ENCODE results near the gene CDK6.

The CDK6 gene

DNA sequence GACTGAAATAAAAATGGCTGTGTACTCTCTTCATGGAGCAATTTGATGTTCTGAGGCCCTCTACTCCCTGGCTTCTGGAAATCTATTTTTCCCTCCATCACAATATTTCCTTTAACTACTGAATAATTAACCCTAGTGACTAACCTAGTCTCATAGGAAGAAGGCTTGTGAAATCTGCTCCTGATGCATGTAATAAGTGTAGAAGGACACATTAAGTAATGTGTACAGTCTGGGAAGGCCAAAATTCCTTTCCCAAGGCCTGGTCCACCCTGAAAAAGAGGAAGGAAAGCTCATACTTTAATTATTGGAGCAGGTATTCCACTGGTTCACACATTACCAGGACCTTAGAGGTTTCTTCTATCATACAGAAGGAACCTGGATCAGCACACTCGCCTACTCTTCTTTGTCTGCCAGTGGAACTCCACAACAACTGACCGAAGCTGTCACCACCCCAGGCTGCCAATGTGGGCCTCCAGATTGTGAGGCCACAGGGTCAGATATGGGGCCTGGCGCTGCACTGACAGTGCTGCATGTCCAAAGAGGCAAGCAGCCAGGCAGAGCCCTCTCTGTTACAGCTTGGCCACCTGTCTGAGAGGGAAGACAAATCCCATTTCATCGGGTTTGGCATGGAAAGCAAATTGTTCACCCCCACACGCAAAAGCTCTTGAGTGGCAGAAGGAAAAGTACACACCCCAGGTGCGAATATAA is 191.8 kb downstream of the CDK6 start:
- DNase-seq (ENCODE audit: low read depth): no peak

DNA sequence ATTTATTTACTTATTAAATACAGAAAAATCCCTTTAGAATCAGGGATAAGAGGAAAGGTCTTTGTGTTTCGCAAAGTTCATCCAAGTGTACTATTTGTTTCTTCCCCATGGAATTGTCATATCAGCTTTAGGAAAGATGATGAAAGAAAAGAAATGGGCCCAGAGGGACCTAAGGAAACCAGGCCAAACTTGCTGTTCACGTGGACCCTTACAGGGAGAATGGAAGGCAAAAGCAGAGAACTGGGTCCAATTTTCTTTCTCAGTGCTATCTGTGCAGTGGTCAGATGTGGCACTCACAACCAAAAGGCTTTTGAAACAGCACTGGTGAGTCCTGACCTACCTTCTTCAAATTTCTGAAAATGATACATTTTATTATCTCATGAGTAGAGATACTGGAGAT is 192.6 kb downstream of the CDK6 start:
- no peak for DNase-seq (ENCODE audit: low read depth)

DNA sequence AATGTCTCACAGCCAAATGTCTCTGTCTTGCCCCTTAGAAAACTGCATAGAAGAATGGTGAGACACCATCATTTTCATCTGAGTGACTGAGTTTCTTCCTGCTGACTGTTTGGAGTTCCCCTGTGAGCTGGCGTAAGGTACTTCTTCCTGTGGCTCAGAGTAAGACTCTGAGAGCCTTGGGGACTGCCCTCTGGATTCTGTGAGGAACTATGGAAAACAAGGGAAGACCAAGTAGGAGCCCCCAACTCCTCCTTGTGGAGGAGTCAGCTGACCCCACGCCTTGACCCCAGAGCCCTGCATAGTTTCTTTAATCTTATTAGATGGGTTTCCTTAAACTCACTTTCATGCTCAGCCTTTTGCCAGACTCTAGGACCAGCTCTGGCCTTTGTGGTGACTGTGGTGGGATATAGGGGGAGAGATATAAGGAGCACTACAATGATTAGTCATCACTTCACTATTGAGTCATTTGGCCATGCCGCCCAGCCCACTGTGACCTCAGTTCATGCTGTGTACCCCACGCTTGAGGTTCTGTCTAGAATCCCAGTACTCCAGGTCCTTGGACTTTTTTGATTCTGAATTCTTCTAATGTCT is 194.4 kb downstream of the CDK6 start:
- no peak for DNase-seq (ENCODE audit: low read depth)

DNA sequence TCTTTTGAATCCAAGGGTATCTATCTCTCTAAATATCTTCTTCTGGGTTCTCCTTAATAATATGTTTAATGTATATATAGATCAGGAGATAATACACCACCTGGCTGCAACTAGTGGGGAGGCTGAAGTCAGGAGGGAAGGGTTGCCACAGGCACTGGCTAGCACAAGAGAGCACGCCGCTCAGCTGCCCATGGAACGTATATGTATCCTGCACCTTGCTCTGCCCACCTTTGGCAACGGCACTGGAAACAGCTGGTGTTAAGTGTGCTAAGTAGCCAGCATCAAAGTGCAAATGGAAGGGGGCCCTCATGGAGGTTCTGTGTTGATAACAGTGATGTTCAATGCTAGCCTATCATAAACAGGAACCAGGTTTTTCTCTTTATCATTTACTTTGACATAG is 196.4 kb downstream of the CDK6 start:
- no peak for DNase-seq (ENCODE audit: low read depth)

DNA sequence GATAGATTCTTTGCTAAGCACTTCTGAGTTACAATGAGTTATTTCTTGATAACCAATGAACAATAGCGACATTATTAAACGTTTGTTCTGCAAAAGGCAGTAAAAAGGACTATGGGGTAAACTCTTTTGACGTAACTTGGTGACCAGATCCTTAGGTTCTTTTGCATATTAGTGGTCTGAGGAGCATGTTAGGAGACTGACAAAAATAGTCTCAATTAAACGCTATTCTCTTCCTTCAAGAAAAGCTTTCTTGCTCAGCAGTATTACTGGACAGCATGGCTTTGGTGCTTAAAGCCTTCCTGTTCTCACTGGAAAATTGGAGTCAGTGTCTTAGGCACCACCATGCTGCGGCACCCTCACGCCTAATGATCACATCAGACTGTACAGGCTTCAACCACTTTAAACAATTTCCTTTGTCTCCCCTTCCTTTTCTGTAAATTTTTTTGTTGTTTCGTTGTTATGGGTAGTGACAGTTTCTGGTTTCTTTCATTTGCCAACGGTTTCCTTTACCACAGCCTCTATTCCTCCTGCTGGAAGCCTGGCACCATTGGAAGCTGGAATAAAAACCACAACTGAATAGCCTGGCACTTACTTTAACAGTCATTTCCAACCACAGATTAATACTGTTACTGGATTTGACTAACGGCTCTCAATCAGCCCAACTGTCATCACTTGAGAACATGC is 197.0 kb downstream of the CDK6 start:
- no peak for DNase-seq (ENCODE audit: low read depth)

DNA sequence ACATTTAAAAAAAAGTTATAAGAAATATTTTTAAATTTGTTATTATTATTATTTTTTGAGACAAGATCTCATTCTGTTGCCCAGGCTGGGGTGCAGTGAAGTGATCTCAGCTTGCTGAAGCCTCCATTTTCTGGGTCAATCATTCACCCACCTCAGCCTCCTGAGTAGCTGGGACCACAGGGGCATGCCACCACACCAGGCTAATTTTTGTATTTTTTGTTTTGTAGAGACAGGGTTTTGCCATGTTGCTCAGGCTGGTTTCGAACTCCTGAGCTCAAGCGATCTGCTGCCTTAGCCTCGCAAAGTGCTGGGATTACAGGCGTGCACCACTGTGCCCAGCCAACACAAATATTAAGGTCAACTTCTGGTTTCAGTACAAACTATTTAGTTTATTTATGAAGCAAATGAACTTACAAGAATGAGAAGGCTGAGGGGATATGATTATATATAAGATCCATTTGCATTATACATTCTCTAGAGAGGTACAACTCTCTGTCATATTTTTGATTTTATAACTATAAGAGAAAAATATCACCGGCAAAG is 200.3 kb downstream of the CDK6 start:
- no peak for DNase-seq (ENCODE audit: low read depth)

DNA sequence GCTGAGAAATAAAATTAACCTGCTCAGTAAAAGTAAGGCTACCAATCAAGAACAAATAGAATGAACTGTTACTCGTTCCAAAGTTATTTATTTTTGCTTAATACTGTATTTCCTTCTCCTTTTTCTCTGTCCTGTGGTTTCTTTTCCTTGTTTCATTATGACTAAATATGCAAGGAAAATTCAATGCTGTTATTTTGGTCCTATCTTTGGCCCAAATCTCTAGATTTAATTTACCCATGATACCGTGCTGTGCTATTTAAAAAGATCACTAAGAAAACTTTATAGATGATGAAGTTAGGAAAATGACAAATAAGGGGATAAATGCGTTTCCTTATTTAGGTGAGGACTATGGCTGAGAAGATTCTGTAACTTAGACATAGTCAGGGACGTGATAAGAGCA is 200.8 kb downstream of the CDK6 start:
- no peak for DNase-seq (ENCODE audit: low read depth)

DNA sequence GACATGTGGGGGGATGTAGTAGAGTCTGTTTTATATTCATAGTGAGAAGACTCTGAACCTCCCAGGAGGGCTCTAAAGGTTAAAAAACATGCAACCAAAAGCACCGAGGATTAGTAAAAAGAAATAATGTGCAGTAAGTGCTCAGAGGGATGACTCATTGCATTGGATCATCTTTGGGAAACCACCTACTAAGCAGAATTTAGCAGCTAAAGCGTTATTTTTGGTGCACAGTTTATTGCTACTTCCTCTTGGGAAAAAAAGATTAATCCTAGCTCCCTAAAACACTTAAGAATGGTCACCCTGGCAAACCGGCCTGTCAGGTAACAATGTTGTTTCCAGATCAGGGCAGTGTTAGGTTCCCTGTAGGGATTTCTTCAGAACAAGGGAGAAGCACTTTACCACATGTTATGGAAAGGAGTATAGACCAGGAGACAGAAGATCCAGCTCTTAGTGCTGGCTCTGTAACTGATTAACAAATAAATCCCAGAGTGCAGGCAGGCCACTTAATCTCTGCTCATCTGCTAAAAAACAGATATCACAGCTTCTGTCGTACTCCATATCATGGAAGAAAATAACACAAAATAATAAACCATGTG is 201.4 kb downstream of the CDK6 start:
- peak; percentile 67 for DNase-seq (ENCODE audit: low read depth)

DNA sequence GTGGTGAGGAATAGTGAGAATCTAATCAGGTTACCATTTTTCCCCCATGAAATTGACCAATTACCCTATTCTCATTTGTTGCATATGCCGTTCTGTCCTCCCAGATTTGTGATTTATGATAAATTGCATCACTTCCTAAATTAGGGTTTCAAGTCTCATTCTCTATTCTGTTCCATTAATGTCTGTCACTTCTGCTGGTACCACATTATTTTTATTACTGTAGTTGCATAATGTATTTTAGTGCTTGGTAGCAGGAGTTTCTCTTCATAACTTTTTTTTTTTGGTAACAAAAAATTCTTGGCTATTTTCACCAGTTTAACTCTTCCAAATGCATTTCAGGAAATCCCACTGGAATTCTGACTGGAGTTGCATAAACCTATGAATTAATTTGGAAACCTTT is 202.2 kb downstream of the CDK6 start:
- DNase-seq (ENCODE audit: low read depth): no peak

DNA sequence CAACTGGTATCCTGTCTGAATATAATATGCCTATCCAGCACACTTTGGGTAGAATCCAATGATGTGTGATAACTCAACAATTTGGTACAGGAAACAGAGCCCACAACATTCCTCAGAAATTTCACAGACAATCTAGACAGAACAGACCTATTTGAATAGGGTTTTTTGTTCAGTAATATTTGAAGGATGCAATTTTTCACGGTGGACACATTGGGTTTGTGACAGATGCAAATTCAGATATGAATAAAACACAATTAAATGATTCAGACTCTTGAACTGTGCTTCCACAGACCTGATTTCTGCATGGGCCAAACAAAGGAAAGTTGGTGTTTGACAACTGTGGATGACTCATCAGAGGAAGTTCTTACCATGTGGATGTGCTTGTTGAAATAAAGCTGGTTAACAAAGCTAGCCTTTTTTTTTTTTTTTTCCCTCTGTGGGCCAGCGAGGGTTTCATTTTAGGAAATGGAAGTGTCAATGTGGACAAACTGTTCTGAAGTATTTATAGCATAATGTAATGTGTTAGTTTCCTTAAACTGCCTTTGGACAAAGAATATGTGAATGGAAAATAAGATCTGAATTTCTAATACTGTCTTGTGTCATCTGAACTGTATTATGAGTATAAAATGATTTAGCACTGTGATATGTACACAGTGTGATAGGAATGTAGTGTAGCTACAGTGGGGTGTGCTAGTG is 203.0 kb downstream of the CDK6 start:
- peak; percentile 82 for DNase-seq (ENCODE audit: low read depth)

DNA sequence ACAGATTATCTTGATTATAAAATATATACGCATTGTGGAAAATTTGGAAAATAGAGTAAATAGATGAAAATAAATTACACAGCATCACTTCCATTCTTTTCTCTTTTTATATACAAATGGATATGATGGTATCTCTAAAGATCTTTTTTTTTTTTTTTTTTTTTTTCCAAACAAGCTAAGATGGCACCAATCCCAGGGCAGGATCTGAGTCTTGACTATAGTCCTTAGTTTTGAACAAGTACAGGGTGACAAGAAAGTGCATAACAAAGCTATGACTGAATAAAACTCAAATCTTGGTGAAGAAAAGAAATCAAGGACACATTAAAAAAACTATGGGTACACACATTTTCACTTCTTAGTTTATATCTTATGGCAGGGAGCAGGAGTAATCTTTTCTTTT is 203.6 kb downstream of the CDK6 start:
- no peak for DNase-seq (ENCODE audit: low read depth)

DNA sequence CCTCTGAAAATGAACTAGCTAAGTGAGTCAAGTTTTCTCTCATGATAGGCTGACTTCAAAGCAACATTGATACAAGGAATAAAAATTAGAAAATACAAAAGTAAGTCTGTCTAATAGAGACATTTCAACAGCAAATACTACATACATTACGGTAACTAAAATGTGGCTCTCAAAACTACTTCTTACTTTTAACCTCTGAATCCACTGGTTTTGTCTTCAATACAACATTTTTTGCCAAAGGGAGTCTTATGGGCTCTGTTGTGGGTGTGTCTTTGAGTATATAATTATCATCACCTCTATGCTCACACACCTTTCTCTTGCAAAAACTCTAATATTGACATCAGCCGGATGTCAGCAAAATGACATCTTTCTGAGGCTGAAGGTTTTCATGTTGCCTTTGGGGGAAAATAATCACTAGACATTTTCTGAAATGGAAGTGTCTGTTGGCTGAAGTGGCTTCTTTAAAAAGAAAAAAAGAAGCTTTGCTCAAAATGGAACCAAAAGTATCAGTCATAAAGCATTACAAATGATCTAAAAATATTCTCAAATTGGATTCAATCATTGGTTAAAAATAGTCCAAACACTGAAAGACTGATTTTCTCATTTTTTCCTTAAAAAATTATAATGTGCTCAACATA is 204.4 kb downstream of the CDK6 start:
- no peak for DNase-seq (ENCODE audit: low read depth)

DNA sequence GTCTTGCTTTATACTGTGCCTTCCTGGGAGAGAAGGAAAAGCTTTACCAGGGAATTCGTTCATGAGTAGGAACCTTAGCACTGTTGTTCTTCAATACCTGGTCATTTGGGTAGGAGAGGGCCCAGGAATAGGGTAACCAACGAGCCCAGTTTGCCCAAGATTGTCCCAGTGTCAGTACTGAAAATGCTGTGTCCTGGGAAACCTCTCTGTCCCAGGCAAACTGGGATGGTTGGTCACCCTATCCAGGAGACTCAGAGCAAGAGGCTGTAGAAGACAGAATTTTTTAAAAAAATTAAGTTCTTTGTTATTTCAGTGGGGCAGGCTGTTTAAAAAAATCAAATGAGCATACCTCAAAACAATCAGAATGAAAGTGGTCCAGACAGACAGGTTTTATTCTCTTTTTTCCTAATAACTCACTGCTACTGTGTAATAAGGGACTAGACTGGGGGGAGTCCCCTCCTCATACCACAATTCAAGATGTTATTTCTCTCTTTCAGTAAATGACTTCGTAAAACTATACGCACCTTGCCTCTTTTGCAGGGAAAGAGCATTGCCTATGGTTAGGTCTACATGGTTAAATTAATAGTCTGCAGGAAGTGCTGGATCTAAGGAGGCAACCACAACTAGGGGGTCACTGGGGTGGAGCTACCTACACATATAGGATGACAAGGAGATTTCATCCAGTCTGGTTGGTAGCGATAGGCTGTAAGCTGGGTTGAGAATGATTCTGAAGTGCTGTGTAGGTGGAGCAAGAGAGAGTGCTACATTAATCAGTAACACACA is 205.1 kb downstream of the CDK6 start:
- DNase-seq (ENCODE audit: low read depth): no peak

DNA sequence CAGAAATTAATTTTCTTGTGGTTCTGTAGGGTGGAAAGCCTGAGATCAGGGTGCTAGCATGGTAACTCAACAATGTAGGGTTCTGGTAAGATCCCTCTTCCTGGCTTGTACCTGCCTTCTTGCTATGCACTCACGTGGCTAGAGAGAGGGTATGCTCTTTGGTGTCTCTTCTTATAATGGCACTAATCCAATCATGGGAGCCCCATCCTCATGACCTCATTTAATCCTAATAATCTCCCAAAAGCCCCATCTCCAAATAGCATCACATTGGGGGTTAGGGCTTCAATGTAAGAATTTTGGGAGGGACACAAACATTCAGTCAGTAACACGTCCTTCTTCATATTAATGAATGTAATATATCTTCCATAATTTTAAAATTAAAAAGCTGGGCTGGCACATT is 206.6 kb downstream of the CDK6 start:
- DNase-seq (ENCODE audit: low read depth): no peak

DNA sequence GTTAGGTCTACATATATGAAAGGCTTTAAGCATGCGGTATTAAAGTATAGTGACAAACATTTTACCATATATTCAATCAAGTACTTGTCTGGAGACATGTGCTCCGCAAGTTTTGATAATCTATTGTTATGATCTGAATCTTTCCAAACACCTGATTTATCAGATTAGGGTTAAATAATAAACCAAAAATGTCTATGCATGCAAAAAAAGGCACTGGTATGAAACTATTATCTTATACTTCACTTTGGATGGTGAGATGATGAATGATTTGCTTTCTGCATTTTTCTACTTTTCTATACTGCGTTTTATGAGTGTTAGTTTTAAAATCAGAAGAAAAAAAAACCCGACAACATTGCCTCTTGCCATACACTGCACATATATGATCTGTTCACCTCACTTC is 208.4 kb downstream of the CDK6 start:
- DNase-seq (ENCODE audit: low read depth): no peak

DNA sequence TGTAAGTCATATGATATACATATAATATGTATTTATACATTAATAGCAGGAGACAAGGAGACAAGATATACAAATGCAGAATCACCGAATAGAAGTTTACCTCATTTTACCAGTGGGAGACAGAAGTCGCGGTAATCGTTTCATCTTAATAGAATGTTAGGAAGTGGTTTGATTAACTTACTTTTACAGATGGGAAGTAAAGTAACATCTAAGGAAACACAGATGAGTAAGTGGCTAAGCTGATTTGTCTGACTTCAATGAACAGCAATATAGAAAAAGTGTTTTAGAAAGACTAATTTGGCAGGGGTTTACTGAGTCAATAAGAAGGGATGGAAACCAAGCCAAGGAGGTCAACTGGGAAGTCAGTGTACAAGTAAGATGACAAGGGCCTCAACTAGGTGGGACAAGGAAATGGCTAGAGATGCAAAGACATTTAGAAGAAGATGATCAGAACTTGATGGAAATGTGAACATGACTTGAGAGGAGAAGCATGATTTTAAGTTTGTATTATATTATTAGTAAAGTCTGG is 210.0 kb downstream of the CDK6 start:
- DNase-seq (ENCODE audit: low read depth): no peak

DNA sequence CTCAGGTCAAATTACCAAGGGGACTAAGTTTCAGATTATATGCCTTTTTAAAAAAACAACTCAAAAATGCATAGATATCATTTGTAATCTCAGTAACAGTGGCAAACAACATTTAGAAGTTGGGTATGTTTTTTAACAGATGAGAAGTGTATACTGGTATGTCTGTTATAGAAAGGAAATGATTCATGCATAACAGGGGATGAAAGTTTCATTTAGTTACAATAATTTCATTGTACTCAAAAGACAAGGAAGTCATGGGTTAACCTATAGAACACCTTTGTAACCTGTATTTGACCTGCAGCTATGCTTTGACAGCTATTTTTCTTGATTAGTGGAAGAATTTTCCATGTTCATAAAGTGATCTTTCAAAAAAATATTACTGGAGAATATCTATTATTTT is 210.8 kb downstream of the CDK6 start:
- no peak for DNase-seq (ENCODE audit: low read depth)

DNA sequence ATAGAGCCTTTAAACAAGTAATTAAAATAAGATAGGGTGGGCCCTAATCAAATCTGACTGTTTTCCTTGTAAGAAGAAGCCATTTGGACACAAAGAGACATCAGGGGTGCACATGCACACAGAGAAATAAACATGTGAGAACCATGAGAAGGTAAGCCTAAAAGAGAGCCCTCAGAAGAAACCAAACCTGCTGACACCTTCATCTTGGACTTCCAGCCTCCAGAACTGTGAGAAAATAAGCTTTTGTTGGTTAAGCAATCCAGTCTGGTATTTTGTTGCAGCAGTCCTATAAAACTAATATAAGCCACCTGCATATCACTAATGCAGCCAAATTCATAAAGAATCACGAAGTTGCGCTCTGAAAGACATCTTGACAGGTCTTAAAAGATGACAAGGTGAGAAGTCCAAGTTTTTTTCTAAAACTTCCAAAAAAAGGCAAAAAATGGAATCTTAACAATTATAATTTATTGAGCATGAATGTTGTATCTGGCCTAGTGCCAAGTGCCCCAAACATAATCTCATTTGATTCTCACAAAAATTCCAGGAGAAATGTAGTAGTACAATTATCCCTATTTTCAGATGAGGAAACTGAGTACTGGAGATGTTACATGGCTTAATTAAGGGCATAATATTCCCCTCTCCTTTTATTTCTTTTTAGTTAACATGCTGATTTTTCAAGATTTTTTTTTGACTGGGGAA is 211.9 kb downstream of the CDK6 start:
- no peak for DNase-seq (ENCODE audit: low read depth)

DNA sequence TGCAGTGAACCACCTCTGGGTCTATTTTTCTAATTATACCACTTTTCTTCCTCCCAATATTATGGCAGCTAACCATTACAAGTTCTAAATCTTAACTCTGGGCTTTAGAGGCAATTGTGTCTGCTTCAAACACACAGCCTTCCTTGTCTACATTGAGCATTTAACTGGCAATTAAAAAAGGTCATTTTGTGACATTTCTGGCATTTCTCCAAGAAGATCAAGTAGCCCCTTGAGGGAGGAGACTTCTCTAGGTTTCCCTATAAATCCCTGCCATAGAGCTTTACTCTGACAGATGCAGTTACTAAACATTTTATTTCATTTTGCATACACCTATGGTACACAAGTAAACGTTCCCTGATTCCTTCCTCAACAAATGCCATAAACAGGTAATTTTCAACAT is 212.8 kb downstream of the CDK6 start:
- DNase-seq (ENCODE audit: low read depth): no peak

DNA sequence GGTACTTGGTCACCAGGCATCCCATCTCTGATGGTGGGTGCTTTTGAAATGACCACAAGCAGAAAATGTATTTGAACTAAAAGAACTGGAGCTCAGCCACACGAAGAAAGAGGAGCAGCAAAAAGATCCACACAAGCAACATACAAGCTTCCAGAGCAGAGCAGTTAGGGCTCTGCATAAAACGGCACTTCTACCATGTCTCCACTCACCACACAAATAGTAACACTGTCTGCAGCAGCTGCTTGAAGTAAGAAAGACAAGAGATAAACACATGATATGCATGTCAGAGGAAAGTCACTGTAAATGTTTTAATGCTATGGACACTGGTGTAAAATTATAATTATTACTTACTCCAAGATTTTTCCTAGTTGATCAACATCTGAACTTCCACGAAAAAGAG is 213.7 kb downstream of the CDK6 start:
- DNase-seq (ENCODE audit: low read depth): no peak
